GM12878 (cell line): ENCODE data around the gene NR2F6. TPM values are rescaled to one million over a fixed set of nuclear protein-coding genes. Genes with fewer than 3 reads are reported as not detected.
A peak's percentile ranks its signal among the peaks of the same experiment; 100 is the strongest.

Source experiments
- CBFB ChIP-seq: IDR thresholded peaks from 2 replicates; pipeline ENCODE4 v1.6.1; 2016; ENCODE audit warnings: antibody characterized with exemption, low read depth
- CHD2 ChIP-seq: IDR thresholded peaks from 2 replicates; pipeline ENCODE4 v1.6.1; 2011; ENCODE audit warnings: low read depth, low read length, improper control_type of control experiment, borderline replicate concordance
- ETV6 ChIP-seq, 2 experiments: fragments of 450-650 bp in 1 of 2; IDR thresholded peaks in 1 of 2; conservative IDR thresholded peaks in 1 of 2; 2 replicates each; pipeline ENCODE4 v1.6.1; 2014; ENCODE audit warnings: antibody characterized with exemption in 1 of 2, borderline replicate concordance in 1 of 2, low read depth in 1 of 2, mild to moderate bottlenecking in 1 of 2, moderate library complexity in 1 of 2
- FOS ChIP-seq: IDR thresholded peaks from 3 replicates; pipeline ENCODE4 v1.6.1; 2011; ENCODE audit warnings: borderline replicate concordance; ENCODE audit not compliant: insufficient read length; ENCODE audit errors: extremely low read depth
- KDM1A ChIP-seq: fragments of 200-600 bp; sonication (generic); IDR thresholded peaks from 2 replicates; pipeline ENCODE4 v1.6.1; 2016; ENCODE audit warnings: borderline replicate concordance
- NFIC ChIP-seq: IDR thresholded peaks from 2 replicates; pipeline ENCODE4 v1.6.1; 2012; ENCODE audit warnings: low read depth, mild to moderate bottlenecking, inconsistent platforms, low read length, moderate library complexity
- NFXL1 ChIP-seq: fragments of 450-650 bp; IDR thresholded peaks from 2 replicates; pipeline ENCODE4 v1.6.1; 2017; ENCODE audit warnings: antibody characterized with exemption, mild to moderate bottlenecking, borderline replicate concordance
- PAX8 ChIP-seq: fragments of 450-650 bp; IDR thresholded peaks from 2 replicates; pipeline ENCODE4 v1.6.1; 2017; ENCODE audit warnings: mild to moderate bottlenecking, moderate library complexity
- RCOR1 ChIP-seq: conservative IDR thresholded peaks from 2 replicates; pipeline ENCODE4 v1.6.1; 2012; ENCODE audit warnings: low read depth, low read length, improper control_type of control experiment
- RELA ChIP-seq: fragments of 450-650 bp; IDR thresholded peaks from 2 replicates; pipeline ENCODE4 v1.8.0; 2014; ENCODE audit warnings: borderline replicate concordance; ENCODE audit not compliant: partially characterized antibody
- SMARCA5 ChIP-seq: fragments of 450-650 bp; IDR thresholded peaks from 2 replicates; pipeline ENCODE4 v1.6.1; 2017; ENCODE audit warnings: mild to moderate bottlenecking
- STAT3 ChIP-seq: IDR thresholded peaks from 2 replicates; pipeline ENCODE4 v1.6.1; 2011; ENCODE audit warnings: low read depth, low read length, improper control_type of control experiment
- TCF12 ChIP-seq: IDR thresholded peaks from 2 replicates; pipeline ENCODE4 v1.6.1; 2011; ENCODE audit warnings: low read depth, mild to moderate bottlenecking, low read length
- TCF3 ChIP-seq: IDR thresholded peaks from 2 replicates; pipeline ENCODE4 v1.6.1; 2012; ENCODE audit warnings: low read depth, mild to moderate bottlenecking, low read length, borderline replicate concordance; ENCODE audit not compliant: insufficient read depth
- YBX1 ChIP-seq: fragments of 450-650 bp; IDR thresholded peaks from 2 replicates; pipeline ENCODE4 v1.6.1; 2016; ENCODE audit warnings: antibody characterized with exemption
- YY1 ChIP-seq: IDR thresholded peaks from 2 replicates; pipeline ENCODE4 v1.6.1; 2011; ENCODE audit warnings: low read depth, mild to moderate bottlenecking, low read length
- ZBED1 ChIP-seq: IDR thresholded peaks from 2 replicates; pipeline ENCODE4 v1.6.1; 2016; ENCODE audit warnings: borderline replicate concordance
- ZNF207 ChIP-seq: fragments of 450-650 bp; IDR thresholded peaks from 2 replicates; pipeline ENCODE4 v1.6.1; 2014; ENCODE audit warnings: antibody characterized with exemption, mild to moderate bottlenecking, borderline replicate concordance
- ZNF24 ChIP-seq: fragments of 450-650 bp; IDR thresholded peaks from 2 replicates; pipeline ENCODE4 v1.6.1; 2017; ENCODE audit warnings: antibody characterized with exemption, mild to moderate bottlenecking
- ZNF274 ChIP-seq: IDR thresholded peaks from one replicate; pipeline ENCODE4 v1.8.0; 2011; ENCODE audit not compliant: insufficient read length, insufficient read depth
- polyA plus RNA-seq, 11 experiments: library from polyadenylated mRNA; depleted of rRNA in 4 of 11; unstranded in 6 of 11; stranded (reverse) in 5 of 11; fragments of >200 nt; fragmentation: Nextera tagmentation in 4 of 11; fragmentation: Illumina TruSeq in 1 of 11; extraction: Ambion mirVana in 4 of 11; extraction: Trizol in 1 of 11; gene quantifications; 1 replicate in 1 of 11; 2 replicates in 10 of 11; pipeline versions ENCODE4 v1.2.1 to v1.2.3, GENCODE V29; 2011 to 2016; ENCODE audit warnings: inconsistent platforms in 2 of 11, missing spikeins in 2 of 11, low read depth in 1 of 11
- total RNA-seq, 4 experiments: library from RNA; depleted of rRNA in 3 of 4; stranded (reverse); fragments of >200 nt in 3 of 4; fragmentation: Illumina TruSeq in 1 of 4; extraction: Trizol in 1 of 4; gene quantifications; 2 replicates each; pipeline versions ENCODE4 v1.2.1 to v1.2.3, GENCODE V29; 2013 to 2021
- TF ChIP-seq, protein P1 (sequence below): fragments of 450-650 bp; IDR thresholded peaks from 2 replicates; pipeline ENCODE4 v1.6.1; 2017; ENCODE audit warnings: mild to moderate bottlenecking
- TF ChIP-seq, protein P2 (sequence below): IDR thresholded peaks from 2 replicates; pipeline ENCODE4 v1.6.1; 2012; ENCODE audit warnings: low read length, inconsistent platforms
- TF ChIP-seq, protein P3 (sequence below): IDR thresholded peaks from 2 replicates; pipeline ENCODE4 v1.6.1; 2012; ENCODE audit warnings: low read depth, low read length, improper control_type of control experiment

Gene NR2F6
- total and polyA plus RNA-seq, 10 of the 15 experiments (the other 5 are each of a cell fraction or from before 2014, with no cell fraction given) = 0.18 to 15.5 (median 6.1) TPM

DNA sequence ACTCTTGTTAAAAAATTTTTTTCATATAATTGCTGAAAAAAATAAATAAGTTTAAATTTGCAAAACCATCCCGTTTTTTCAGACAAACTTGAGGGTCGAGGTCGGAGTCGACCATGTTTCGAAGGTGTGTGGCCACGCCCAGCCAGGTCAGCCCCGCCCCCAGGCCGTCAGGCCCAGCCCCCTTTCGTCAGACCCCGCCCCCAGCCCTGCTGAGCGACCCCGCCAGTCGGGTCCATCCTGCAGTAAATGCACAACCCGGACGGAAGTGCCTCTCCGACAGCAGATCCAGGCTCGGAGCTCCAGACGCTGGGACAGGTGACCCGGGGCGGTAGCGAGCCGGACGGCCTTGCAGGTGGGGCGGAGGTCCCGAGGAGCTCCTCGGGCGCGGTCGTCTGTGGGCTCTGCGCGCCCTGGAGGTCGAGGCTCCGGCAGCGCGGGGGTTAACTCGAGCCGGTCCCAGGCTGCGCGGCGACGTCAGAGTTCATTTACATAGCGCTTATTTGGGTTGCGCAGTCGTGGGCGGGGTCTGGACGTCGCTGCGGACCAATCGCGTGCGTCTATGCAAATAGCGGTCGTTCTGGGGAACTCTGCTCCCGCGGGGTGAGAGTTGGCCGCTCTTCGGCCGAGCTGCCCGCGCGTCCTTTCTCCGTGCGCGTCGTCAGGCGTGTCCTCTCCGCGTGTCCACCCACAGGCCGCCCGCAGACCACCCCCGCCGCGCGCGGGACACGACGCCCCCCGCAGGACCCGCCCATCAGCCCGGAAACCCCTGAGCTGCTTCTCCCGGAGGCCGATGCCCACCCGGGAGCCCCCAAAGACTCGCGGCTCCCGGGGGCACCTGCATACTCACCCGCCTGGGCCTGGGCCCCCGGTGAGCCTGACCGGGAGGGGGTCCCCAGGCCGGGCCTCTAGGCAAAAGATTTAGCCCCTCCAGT is 19.5 kb downstream of the NR2F6 start, which contains the start of gene OCEL1 (continued):
- TF ChIP-seq, protein P1, sequence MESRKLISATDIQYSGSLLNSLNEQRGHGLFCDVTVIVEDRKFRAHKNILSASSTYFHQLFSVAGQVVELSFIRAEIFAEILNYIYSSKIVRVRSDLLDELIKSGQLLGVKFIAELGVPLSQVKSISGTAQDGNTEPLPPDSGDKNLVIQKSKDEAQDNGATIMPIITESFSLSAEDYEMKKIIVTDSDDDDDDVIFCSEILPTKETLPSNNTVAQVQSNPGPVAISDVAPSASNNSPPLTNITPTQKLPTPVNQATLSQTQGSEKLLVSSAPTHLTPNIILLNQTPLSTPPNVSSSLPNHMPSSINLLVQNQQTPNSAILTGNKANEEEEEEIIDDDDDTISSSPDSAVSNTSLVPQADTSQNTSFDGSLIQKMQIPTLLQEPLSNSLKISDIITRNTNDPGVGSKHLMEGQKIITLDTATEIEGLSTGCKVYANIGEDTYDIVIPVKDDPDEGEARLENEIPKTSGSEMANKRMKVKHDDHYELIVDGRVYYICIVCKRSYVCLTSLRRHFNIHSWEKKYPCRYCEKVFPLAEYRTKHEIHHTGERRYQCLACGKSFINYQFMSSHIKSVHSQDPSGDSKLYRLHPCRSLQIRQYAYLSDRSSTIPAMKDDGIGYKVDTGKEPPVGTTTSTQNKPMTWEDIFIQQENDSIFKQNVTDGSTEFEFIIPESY = no peak
- TF ChIP-seq ZNF274 = no peak
- TF ChIP-seq RCOR1 = no peak
- no peak for TF ChIP-seq PAX8
- TF ChIP-seq NFIC = no peak
- TF ChIP-seq TCF12 = no peak
- no peak for TF ChIP-seq KDM1A
- no peak for TF ChIP-seq SMARCA5
- TF ChIP-seq CBFB = no peak
- TF ChIP-seq ZNF207 = no peak
- TF ChIP-seq ETV6 (conservative IDR thresholded peaks at IDR 0.05 in 1 of 2, IDR thresholded peaks at IDR 0.05 in 1 of 2; ENCODE audit: borderline replicate concordance in 1 of 2, low read depth in 1 of 2) = 0 out of 4 replicates have a peak, but pooled peaks of 1 of the 2 experiments have one; percentile 16
- TF ChIP-seq YBX1 = no peak
- no peak for TF ChIP-seq FOS
- no peak for TF ChIP-seq NFXL1
- TF ChIP-seq, protein P2, sequence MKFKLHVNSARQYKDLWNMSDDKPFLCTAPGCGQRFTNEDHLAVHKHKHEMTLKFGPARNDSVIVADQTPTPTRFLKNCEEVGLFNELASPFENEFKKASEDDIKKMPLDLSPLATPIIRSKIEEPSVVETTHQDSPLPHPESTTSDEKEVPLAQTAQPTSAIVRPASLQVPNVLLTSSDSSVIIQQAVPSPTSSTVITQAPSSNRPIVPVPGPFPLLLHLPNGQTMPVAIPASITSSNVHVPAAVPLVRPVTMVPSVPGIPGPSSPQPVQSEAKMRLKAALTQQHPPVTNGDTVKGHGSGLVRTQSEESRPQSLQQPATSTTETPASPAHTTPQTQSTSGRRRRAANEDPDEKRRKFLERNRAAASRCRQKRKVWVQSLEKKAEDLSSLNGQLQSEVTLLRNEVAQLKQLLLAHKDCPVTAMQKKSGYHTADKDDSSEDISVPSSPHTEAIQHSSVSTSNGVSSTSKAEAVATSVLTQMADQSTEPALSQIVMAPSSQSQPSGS = no peak
- TF ChIP-seq ZNF24 = no peak
- no peak for TF ChIP-seq TCF3
- peak; percentile 60 for TF ChIP-seq RELA
- TF ChIP-seq ZBED1 = no peak
- TF ChIP-seq STAT3 = no peak
- TF ChIP-seq, protein P3, sequence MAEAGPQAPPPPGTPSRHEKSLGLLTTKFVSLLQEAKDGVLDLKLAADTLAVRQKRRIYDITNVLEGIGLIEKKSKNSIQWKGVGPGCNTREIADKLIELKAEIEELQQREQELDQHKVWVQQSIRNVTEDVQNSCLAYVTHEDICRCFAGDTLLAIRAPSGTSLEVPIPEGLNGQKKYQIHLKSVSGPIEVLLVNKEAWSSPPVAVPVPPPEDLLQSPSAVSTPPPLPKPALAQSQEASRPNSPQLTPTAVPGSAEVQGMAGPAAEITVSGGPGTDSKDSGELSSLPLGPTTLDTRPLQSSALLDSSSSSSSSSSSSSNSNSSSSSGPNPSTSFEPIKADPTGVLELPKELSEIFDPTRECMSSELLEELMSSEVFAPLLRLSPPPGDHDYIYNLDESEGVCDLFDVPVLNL = no peak
- TF ChIP-seq YY1 = peak; percentile 23; the same call in 1 of the 2 replicates
- TF ChIP-seq CHD2 = peak; percentile 67; the same call in 1 of the 2 replicates
